NCI-H2107 treated with DMSO at 0.1 percent for 48 hours (cell line): ENCODE results near the gene TNFSF8.

Experiments
- DNase-seq: peaks from one replicate; lab custom pipeline; 2025; ENCODE audit not compliant: unreplicated experiment; lab: John Stamatoyannopoulos, UW

Gene TNFSF8

GRCh38 chr9:114937516-114937915, 7.1 kb upstream of the TNFSF8 start:
- no peak for DNase-seq

- DNase-seq = no peak
Measured at GRCh38 chr9:114936581-114936980, 6.2 kb upstream of the TNFSF8 start.

DNA sequence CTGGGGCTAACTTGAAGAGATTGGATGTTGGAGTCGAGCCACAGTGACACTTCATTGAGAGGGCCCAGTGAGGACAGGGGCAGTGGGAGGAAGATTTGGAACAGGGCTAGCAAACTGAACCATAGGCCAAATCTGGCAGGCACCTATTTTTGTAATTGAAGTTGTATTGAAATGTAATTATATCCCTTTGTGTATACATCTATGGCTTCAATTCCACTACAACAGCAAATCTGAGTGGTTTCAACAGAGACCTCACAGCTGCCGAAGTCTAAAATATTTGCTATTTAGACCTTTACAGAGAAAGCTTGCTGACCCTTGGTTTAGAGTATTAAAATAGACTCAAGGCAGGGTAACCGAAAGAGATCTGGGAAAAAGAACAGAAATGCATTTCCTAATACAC, 4.7 kb upstream of the TNFSF8 start:
- no peak for DNase-seq

GRCh38 chr9:114932502-114932901, 2.1 kb upstream of the TNFSF8 start:
- no peak for DNase-seq

DNA sequence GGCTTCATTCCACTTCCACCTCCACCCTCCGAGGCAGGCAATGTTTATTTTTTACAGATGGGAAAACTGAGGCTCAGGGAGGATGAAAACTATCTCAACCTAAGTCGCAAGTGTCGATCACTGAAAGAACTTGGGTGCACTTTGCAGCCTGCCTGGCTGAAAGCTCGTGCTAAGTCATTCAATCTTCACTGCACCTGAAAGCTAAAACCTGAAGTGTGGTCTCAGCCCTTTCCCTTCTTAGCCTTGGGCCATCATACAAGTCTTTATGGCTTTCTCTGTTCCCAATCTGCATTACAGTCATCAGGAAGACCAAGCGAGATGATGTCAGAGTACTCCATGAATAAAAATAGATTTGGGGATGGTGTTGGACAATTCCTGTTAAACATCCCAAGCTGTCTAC, 1.0 kb upstream of the TNFSF8 start:
- no peak for DNase-seq

GRCh38 chr9:114929201-114929600, 1.2 kb downstream of the TNFSF8 start:
- DNase-seq = no peak

- no peak for DNase-seq
Measured at GRCh38 chr9:114928671-114929070, 1.7 kb downstream of the TNFSF8 start.

- DNase-seq = no peak
Measured at GRCh38 chr9:114928136-114928535, 2.3 kb downstream of the TNFSF8 start.

DNA sequence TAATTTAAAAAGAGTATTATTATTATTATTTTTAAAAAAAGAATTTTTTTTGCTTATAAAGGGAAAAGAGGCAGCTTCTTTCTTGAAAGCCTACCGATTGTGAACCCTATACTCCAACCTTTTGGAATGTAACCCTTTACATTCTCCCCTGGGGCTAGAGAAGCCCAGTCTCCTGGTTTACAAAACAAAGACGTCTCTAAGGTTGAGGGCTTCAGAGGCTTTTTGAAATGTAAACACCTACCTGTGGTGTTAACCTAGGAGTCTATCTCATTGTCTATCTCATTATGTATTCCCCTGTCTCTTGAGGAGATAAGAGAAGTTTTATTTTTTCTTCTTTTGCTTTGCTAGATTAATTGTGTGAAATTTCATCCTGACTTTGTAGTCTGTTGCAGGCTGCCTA, 4.7 kb downstream of the TNFSF8 start:
- DNase-seq = peak; percentile 19

DNA sequence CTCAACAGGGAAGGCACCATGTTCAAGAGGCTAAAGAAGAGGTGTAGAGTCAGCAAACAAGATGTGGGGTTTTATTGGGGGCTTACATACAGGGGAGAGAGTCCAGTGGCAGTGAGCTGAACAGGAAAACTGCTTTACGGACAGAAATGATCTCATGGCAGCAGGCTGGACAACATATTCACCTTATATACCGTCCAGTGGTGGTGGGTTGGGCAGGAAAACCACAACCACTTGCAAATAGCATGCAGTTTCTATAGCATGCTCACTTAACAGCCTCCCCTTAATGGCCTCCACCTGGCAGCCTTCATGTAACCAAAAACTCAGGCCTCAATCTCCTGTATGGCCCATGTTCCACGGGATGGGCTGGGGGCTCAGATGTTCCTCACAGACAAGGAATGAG, 5.4 kb downstream of the TNFSF8 start:
- DNase-seq = no peak

DNA sequence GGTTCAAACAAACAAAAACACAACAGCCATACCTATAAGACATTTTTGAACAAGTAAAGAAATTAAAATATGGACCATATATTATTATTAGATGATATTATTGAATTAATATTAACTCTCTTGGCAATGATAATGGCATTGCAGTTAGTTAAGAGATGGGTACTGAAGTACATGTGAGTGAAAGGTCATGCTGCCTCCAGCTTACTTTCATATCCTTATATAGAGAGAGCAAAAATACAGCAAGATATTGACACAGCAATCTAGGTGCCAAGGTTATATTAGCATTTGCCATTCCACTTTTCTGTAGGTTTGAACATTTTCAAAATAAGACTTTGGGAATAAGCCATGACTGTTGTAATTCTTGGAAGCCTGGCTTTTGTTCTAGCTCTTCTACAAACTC, 6.1 kb downstream of the TNFSF8 start:
- no peak for DNase-seq

DNA sequence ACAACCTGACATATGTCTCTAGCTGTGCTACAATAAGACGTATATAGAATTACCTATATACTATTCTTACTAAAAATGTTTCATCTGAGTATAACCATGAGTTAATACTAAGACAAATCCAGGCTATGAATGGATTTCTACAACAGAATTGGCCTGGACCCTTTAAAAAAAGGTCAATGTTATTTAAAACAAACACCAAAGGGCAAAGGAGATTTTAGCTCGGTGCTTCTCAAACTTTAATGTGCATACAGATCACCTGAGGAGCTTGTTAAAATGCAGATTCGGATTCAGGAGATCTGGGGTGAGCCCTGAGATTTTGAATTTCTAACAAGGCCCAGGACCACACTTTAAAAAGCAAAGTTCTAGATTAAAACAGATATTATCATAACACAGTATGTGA, 6.5 kb downstream of the TNFSF8 start:
- DNase-seq = no peak

- no peak for DNase-seq
Measured at GRCh38 chr9:114921171-114921570, 9.2 kb downstream of the TNFSF8 start.

DNA sequence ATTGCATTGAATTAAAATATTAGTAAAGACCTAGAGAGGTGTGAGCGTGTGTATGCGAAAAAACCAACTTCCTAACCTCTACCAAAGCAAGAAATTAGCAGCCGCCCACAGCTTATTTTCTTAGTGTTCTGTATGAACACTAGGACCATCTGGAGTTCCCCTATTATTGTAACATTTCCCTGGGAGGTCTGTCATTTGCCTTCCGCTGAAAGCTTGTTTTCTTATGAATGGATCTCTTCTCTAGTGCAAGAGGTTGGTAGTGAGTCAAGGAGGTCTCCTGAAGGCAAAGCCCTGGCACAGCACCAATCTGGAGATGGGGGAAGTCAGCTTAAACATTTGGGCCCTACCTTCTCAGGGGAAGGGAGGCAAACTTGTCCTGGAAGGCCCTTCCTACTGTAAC, 10.8 kb downstream of the TNFSF8 start:
- peak; percentile 51 for DNase-seq

DNA sequence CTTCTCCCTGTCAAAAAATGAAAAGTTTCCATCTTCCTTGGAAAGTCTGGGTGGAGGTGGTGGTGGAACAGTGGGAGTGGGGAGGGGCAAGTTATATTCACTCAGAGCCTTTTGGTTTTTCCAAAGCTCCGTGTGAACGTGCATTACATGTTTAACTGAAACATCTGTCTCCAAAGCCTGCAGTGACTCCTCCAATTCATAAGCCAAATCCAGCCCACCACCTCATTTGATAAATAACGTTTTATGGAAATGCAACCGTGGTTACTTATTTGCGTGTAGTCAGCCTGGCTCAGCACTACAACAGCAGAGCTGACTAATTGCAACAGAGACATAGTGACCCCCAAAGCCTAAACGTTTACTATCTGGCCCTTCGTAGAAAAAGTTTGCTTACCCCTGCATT, 13.9 kb downstream of the TNFSF8 start:
- DNase-seq = no peak

DNA sequence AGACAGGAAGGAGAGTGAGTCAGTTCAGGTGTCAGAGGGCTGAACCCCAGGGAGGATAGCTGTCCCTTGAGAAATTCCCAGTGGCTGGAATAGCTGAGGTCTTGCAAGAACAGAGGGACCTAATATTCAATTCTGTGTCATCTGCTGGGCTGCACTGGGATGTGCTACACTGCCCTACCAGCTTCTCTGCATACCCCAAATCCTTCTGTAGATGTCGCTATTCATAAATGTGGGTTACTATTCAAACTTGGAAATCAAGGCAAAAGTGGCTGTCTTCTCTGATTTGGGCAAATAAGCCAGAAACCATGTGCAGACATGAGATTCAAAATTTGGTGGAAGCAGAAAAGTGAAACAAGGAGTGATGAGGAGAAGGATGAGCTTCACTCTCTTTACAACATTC, 16.3 kb downstream of the TNFSF8 start:
- DNase-seq = no peak

DNA sequence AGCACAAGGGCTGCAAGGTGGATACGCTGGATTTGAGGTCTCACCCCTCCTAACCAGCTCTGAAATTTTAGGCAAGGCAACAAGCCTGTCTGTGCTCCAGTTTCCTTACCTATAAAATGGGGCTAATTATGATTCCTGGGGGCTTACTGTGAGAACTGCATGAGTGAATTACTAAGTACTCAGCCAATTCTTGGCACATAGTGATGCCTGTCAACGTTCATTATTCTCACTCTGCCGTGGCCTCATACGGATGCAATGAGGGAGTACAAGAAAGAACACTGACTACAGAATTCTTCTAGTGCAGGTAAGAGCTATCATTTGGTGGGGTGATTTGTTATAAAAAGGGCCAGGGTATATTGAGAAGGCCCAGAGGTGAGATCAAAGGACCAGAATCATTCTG, 16.7 kb downstream of the TNFSF8 start:
- DNase-seq = no peak

GRCh38 chr9:114913217-114913616, 17.2 kb downstream of the TNFSF8 start:
- no peak for DNase-seq

- peak; percentile 86 for DNase-seq
Measured at GRCh38 chr9:114911167-114911821, 19.1 kb downstream of the TNFSF8 start.

GRCh38 chr9:114910541-114910940, 19.9 kb downstream of the TNFSF8 start:
- DNase-seq = no peak

DNA sequence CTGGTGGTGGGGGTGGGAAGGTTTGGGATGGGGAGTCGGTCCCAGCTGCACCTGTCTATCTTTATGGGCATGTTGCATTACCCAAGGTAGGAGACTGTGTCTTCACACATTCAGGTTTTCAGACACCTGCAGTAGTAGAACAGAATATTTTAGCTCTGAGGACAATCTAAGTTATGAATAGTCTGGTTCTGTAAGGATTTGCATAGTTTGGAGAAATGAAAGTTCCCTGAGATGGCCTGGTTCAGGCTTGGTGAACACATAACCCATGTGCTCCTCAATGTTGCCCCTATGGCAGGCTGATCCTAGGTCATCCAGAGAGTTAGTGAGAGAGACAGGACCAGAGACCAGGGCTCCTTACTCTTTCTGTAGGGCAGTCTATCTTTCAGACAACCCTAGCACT, 20.7 kb downstream of the TNFSF8 start:
- no peak for DNase-seq

GRCh38 chr9:114908805-114909448, 21.5 kb downstream of the TNFSF8 start:
- no peak for DNase-seq

GRCh38 chr9:114908104-114908622, 22.2 kb downstream of the TNFSF8 start:
- DNase-seq = peak; percentile 92
